ENCODE results near the gene IL17RE.

The IL17RE gene

GRCh38 chr3:9879830-9880549 lies 22.7 kb upstream of the IL17RE start, which contains the start of gene CIDEC:
Gene CIDEC, minus strand, starts transcription at chr3:9880253. Its CDS starts 1,767 bp downstream, at chr3:9878486.
- no peak for DNase-seq (ENCODE audit: low read depth in 1 of 2, low spot score in 1 of 2)
- Histone ChIP-seq H3K27ac (replicated peaks) (no peak within 1 kb of the TSS), H3K4me3 (replicated peaks; ENCODE audit: insufficient read depth, low read length) (no peak within 1 kb of the TSS), H3K27me3 (ENCODE audit: insufficient read depth, poor library complexity, severe bottlenecking) (no peaks in the 10 kb centered on the region)
- TF ChIP-seq REST (IDR thresholded peaks at IDR 0.05; ENCODE audit: insufficient replicate concordance, low read depth): no peak

- H3K27me3 ChIP-seq (ENCODE audit: insufficient read depth, poor library complexity, severe bottlenecking): no peaks in the 10 kb centered on the region
- no peak overlapping the region for H3K4me3 ChIP-seq (replicated peaks; ENCODE audit: insufficient read depth, low read length)
- TF ChIP-seq CTCF (IDR thresholded peaks at IDR 0.05; ENCODE audit: insufficient read depth, low read length) (no peak), SPI1 (IDR thresholded peaks at IDR 0.05; ENCODE audit: borderline replicate concordance, low read depth) (no peak), POLR2AphosphoS5 (IDR thresholded peaks at IDR 0.05; ENCODE audit: low read depth) (no peak), GABPA (IDR thresholded peaks at IDR 0.05; ENCODE audit: low read depth) (no peak), REST (IDR thresholded peaks at IDR 0.05; ENCODE audit: insufficient replicate concordance, low read depth) (no peak)
- H3K27ac ChIP-seq (replicated peaks): no peak overlapping the region
- DNase-seq (ENCODE audit: low read depth in 1 of 2, low spot score in 1 of 2): no peak
Observed at GRCh38 chr3:9881441-9881840, 21.2 kb upstream of the IL17RE start.

GRCh38 chr3:9883706-9884554 lies 18.7 kb upstream of the IL17RE start:
- DNase-seq (ENCODE audit: low read depth in 1 of 2, low spot score in 1 of 2): no peak
- no peak overlapping the region for H3K4me3 ChIP-seq (replicated peaks; ENCODE audit: insufficient read depth, low read length)
- TF ChIP-seq POLR2AphosphoS5 (IDR thresholded peaks at IDR 0.05; ENCODE audit: low read depth) (no peak), GABPA (IDR thresholded peaks at IDR 0.05; ENCODE audit: low read depth) (no peak), SPI1 (IDR thresholded peaks at IDR 0.05; ENCODE audit: borderline replicate concordance, low read depth) (no peak), REST (IDR thresholded peaks at IDR 0.05; ENCODE audit: insufficient replicate concordance, low read depth) (no peak), CTCF (IDR thresholded peaks at IDR 0.05; ENCODE audit: insufficient read depth, low read length) (no peak)
- no peak overlapping the region for H3K27ac ChIP-seq (replicated peaks)
- H3K27me3 ChIP-seq (ENCODE audit: insufficient read depth, poor library complexity, severe bottlenecking): no peaks in the 10 kb centered on the region

Data from HL-60 (cell line).